Stimulated activated CD4-positive, alpha-beta T cell treated with anti-CD3 and anti-CD28 coated beads, Interleukin-15, amount 100 ng/mL, for 24 hours (primary cell): ENCODE results near the gene RNU6-1.

ENCODE experiments used
- DNase-seq: peaks from one replicate; pipeline ENCODE4 v3.0.0-alpha.2; 2020

RNU6-1 gene

GRCh38 chr15:67839929-67840748 lies at the start of gene RNU6-1:
Gene RNU6-1, minus strand, starts transcription at chr15:67840045.
- peak; percentile 96 for DNase-seq

GRCh38 chr15:67887776-67888175 lies 47.9 kb upstream of the RNU6-1 start:
- no peak for DNase-seq

DNA sequence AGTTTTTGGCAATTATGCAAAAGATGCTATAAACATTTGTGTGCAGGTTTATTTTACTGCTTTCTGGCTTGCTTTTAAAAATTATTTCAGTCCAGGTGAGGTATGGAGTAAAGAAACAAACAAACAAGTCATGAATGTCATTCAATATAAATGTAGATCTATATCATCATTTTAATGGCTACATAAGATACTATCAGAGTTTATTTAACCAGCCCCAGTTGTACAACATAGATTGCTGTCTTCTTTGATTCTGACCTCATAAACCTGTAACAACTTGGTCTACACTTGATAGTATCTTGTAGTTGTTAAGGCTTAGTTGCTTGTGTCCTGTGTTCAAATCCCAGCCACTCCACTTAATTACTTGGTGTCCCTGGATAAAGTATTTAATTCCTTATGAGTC lies 46.0 kb upstream of the RNU6-1 start:
- no peak for DNase-seq

GRCh38 chr15:67885175-67885523 lies 45.3 kb upstream of the RNU6-1 start:
- no peak for DNase-seq

GRCh38 chr15:67884514-67885174 lies 44.8 kb upstream of the RNU6-1 start:
- DNase-seq, result peak; percentile 70

DNA sequence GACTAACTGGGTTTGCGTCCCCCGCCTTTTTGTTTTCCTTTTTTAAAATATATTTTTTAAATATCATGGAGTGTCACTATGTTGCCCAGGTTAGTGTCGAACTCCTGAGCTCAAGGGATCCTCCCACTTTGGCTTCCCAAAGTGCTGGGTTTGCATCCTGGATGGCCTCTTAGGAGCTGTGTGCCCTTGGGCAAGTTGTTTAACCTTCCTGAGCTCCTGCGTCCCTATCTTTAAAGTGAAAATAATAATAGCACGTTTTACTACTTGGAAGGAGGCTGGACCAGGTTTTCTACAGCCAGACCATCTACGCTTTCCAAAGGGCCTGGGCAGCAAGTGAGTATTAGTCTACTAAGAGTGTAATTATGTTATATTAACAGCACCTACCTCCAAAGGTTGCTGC lies 44.2 kb upstream of the RNU6-1 start:
- DNase-seq, result no peak

DNA sequence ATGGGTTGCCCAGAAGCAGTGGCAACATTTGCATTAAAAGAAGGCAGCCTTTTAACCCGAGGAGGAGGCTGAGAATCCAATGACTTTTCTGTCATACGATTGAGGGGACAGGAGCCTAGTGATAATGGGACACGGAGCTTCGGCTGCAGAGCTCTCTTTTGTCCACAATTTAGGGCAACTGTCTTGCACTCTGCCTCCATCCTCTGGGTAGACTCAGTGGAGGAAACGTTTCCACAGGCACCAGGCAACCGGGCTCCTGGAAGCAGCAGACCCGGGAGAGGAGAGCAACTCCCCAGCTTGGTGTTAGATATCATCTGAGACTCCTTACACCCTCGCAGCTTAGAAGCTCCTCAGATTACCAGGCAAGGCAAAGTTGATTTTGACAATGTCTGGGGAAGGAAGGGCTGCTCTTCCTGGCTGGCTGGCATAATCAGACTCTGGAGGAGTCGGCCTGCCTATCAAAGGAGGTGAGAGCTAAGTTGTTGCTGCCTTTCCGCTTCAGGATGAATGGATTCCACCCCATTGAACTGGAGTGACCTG lies 43.5 kb upstream of the RNU6-1 start:
- DNase-seq, result no peak

GRCh38 chr15:67882487-67883233 lies 42.8 kb upstream of the RNU6-1 start:
- DNase-seq, result no peak

DNA sequence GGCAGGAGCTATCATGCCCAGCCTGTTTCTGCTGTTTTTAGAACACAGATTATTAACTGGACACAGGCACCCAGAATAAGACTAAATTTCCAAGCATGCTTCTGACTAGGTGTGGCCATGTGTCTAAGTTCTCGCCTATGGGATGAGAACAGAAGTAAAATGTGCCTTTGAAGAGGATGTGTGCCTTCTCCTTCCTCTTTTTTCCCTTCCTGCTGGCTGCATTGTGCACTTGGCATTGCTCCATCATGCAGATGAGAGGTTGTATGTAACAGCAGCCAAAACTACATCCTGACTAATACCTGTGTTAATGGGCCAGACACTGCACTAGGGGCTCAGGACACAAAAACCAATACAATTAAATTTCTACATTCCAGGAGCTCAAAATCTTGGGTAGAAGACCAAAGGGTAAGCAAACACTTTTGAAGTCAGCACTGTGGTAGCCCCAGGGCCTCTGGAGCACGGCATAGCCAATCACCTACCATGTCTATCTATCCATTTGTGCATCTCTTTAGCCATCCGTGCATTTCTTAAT lies 40.9 kb upstream of the RNU6-1 start:
- DNase-seq, result no peak

- DNase-seq, result no peak
Observed at GRCh38 chr15:67879440-67880129, 39.7 kb upstream of the RNU6-1 start.

- DNase-seq, result no peak
Observed at GRCh38 chr15:67878712-67879206, 38.9 kb upstream of the RNU6-1 start.

DNA sequence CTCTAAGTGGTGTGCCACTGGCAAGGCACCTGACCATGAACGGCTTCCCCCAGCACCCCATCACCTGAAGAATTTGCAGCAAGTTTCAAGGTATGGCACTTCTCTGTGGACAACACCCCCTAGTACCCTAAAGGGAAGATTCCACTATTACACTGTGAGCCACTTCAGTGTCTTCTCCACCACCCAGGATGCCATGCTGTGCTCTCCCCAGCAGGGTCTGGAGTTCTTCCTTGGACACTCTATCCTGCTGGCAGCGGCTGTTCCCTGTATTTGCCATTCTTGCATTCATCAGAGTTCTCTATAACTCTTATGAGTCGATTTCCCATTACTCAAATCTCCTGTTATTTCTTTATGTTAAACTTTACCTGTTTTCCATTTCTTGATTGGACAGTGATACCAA lies 33.9 kb upstream of the RNU6-1 start:
- no peak for DNase-seq

- no peak for DNase-seq
Observed at GRCh38 chr15:67870868-67871408, 31.1 kb upstream of the RNU6-1 start.

- no peak for DNase-seq
Observed at GRCh38 chr15:67869701-67870100, 29.9 kb upstream of the RNU6-1 start.

DNA sequence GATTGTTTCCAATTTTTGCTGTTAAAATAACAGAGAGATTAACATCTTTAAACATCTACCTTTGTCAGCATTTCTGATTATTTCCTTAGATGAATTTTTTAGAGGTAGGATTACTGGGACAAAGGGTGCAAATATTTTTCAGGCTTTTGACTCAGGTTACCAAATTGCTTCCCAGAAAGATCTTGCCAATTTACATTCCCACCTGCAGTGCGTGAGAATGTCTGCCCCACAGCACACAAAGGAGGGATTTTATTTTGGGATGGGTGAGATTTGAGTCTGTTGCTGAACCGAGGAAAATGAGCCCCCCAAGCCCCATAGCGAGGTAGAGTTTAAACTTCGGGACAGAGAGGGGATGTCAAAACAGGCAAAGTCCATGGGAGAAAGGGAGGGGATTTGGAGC lies 25.9 kb upstream of the RNU6-1 start:
- DNase-seq, result no peak

- no peak for DNase-seq
Observed at GRCh38 chr15:67865331-67865730, 25.5 kb upstream of the RNU6-1 start.

- DNase-seq, result peak; percentile 83
Observed at GRCh38 chr15:67863442-67863987, 23.7 kb upstream of the RNU6-1 start.

DNA sequence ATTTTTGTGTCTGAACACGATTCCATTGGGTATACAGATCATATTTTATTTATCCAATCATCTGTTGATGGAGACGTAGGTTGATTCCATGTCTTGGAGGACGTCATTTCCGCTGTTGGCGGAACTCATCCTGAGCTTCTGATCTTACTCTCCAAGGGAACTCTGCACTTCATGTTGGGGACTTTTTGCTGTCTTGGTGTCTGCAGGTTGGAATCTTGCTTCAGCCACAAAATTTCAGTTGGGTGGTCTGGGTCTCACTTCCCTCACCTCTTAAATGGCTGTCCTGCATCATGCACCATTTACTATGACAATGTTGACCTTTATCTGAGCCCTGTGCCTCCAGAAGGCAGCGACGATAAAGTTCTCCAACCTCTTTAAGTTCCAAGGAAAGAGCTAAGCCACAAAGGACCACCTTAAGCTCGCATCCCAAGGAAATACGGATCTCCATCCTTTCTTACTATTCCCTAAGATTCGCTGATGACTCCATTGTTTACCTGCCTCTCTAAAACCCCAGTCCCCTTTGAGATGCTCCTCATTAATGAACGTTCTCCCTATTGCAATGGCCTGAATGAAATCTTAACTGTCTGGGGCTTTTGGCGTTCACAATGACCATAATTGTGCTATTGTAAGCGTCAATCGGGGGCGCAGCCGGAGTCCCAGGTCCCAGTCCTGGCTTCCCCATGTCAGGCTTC lies 23.1 kb upstream of the RNU6-1 start:
- DNase-seq, result no peak

- no peak for DNase-seq
Observed at GRCh38 chr15:67861983-67862382, 22.1 kb upstream of the RNU6-1 start.

- no peak for DNase-seq
Observed at GRCh38 chr15:67859331-67859946, 19.6 kb upstream of the RNU6-1 start.

DNA sequence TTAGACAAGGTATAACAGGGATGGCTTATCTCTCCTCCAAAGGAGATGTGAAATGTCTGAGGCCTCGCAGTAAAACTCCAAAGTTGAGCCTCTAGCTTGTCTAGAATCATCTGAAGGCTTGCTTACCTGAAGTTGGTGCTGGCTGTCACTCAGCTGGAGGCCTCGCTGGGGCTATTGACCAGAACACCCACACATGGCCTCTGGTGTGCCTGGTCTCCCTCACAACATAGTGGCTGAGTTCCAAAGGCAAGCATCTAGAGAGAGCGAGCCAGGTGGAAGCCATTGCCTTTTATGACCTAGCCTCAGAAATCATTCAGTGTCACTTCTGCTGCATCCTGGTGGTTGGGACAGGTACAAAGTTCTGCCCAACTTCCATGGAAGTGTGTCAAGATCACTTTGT lies 17.4 kb upstream of the RNU6-1 start:
- no peak for DNase-seq
